IPS-18a (cell line): Measurements from ENCODE around the gene HJURP.

ENCODE experiments used
- H3K27ac ChIP-seq: one replicate; pipeline ENCODE4 v1.5.1; 2013; ENCODE audit warnings: low read length
- H3K27me3 ChIP-seq: one replicate; pipeline ENCODE4 v1.6.1; 2013; ENCODE audit warnings: mild to moderate bottlenecking, low read length; ENCODE audit not compliant: control insufficient read depth, insufficient read depth
- H3K36me3 ChIP-seq: one replicate; pipeline ENCODE4 v1.6.1; 2013; ENCODE audit warnings: low read depth, low read length; ENCODE audit not compliant: control insufficient read depth
- H3K4me1 ChIP-seq: one replicate; pipeline ENCODE4 v1.6.1; 2013; ENCODE audit warnings: low read depth, low read length; ENCODE audit not compliant: control insufficient read depth
- H3K4me3 ChIP-seq: one replicate; pipeline ENCODE4 v1.5.1; 2013; ENCODE audit warnings: low read length
- H3K9ac ChIP-seq: one replicate; pipeline ENCODE4 v1.6.1; 2013; ENCODE audit warnings: mild to moderate bottlenecking, low read length, moderate library complexity
- H3K9me3 ChIP-seq: one replicate; pipeline ENCODE4 v1.6.1; 2013; ENCODE audit warnings: low read depth, low read length; ENCODE audit not compliant: control insufficient read depth

Gene HJURP

DNA sequence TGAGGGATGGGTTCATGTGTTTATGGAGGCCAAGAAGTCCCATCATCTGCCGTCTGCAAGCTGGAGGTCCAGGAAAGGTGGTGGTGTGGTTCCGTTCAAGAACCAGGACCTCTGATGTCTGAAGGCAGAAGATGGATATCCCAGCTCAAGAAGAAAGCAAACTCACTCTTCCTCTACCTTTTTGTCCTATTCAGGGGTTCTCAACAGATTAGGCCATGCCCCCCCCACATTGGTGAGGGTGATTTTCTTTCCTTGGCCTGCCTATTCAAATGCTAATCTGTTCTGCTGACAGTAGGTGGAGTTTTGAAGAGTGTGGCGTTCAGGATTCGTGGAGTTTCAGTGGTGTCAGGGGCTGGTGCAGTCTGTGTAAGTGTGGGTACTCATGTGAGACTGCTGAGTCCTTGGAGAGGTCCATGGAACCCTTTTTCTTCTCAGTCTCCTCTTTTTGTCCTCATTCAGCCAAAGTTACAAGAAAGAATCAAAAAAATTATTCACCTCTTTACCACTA, 8.0 kb upstream of the HJURP start:
- Histone ChIP-seq H3K4me1 (no peaks in the 10 kb centered on the region), H3K4me3 (no peak overlapping the region), H3K9me3 (no peaks in the 10 kb centered on the region), H3K27ac (no peak overlapping the region), H3K27me3 (no peaks in the 10 kb centered on the region), H3K9ac (no peak overlapping the region), H3K36me3 (peaks cover 4% of the 10 kb centered on the region)

- no peak overlapping the region for H3K4me3 ChIP-seq
- H3K9me3 ChIP-seq, result no peaks in the 10 kb centered on the region
- no peaks in the 10 kb centered on the region for H3K36me3 ChIP-seq
- peaks cover 5% of the 10 kb centered on the region for H3K4me1 ChIP-seq
- no peak overlapping the region for H3K27ac ChIP-seq
- no peaks in the 10 kb centered on the region for H3K27me3 ChIP-seq
- no peak overlapping the region for H3K9ac ChIP-seq
These were observed 4.0 kb upstream of the HJURP start for GRCh38 chr2:233858331-233858730.

DNA sequence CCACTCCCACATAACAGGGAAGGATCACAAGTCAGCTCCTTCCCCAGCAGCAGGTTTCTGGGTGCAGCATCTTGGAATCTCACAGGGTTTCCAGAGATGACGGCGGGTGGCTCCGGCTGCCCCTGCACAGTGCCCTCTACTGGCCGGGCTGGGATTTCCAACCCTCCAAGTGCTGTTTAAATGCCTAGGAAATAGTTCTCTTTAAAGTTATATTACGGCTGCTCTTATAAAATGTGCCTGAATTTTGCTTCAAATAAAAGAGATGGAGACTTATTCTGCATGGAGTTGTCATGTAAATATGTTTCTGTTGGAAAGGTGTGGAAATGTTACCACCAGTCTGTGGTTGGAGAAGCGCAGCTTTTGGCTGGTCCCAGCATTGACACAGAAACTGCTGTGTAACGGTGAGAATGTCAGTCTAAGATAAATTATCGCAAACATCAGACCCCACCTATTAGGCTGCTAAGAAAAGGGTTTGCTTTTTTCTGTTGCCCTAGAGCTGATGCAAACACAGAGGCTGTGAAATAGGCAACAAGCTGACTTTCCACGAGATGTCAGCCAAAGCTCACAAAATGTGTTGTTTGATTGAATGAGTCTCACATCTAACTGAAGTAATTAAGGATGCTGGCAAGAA, 3.3 kb upstream of the HJURP start:
- H3K9ac ChIP-seq, result no peak overlapping the region
- no peaks in the 10 kb centered on the region for H3K9me3 ChIP-seq
- H3K27ac ChIP-seq, result no peak overlapping the region
- no peaks in the 10 kb centered on the region for H3K27me3 ChIP-seq
- H3K36me3 ChIP-seq, result peaks cover under 1% of the 10 kb centered on the region
- H3K4me3 ChIP-seq, result no peak overlapping the region
- H3K4me1 ChIP-seq, result peaks cover 6% of the 10 kb centered on the region

DNA sequence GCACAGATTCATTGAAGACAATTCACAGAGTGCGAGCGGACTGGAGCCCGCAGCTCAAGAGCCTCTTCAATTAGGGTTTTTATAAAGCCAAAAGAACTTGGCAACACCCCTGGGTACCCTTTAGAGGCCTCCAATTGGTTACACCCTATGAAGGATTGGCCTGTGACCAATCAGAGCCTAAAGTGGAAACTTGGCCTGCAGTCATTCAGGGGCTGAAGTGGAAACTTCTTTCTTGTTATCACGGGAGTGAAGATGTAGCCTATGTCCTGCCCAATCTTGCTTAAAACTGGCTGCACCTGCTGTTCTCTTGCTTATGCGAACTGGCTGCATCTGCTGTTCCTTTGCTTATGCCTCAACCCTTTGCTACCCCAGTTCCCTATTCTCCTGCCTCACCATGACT, 1.8 kb upstream of the HJURP start:
- no peaks in the 10 kb centered on the region for H3K9me3 ChIP-seq
- peaks cover 12% of the 10 kb centered on the region for H3K4me1 ChIP-seq
- no peak overlapping the region for H3K27ac ChIP-seq
- no peak overlapping the region for H3K4me3 ChIP-seq
- H3K27me3 ChIP-seq, result no peaks in the 10 kb centered on the region
- H3K36me3 ChIP-seq, result peaks cover 13% of the 10 kb centered on the region
- no peak overlapping the region for H3K9ac ChIP-seq

GRCh38 chr2:233855345-233855744, 1.0 kb upstream of the HJURP start:
- no peaks in the 10 kb centered on the region for H3K27me3 ChIP-seq
- peak overlapping the region; percentile 83 for H3K4me3 ChIP-seq
- peaks cover 12% of the 10 kb centered on the region for H3K4me1 ChIP-seq
- H3K9ac ChIP-seq, result no peak overlapping the region
- H3K27ac ChIP-seq, result no peak overlapping the region
- H3K36me3 ChIP-seq, result peaks cover 22% of the 10 kb centered on the region
- no peaks in the 10 kb centered on the region for H3K9me3 ChIP-seq

GRCh38 chr2:233853883-233854240, 473 bp downstream of the HJURP start:
- Histone ChIP-seq H3K9ac (peak overlapping the region; percentile 89), H3K9me3 (no peaks in the 10 kb centered on the region), H3K36me3 (peaks cover 37% of the 10 kb centered on the region), H3K27me3 (no peaks in the 10 kb centered on the region), H3K4me3 (peak overlapping the region; percentile 83), H3K27ac (peak overlapping the region; percentile 62), H3K4me1 (peaks cover 12% of the 10 kb centered on the region)

GRCh38 chr2:233853353-233853752, 982 bp downstream of the HJURP start:
- no peaks in the 10 kb centered on the region for H3K27me3 ChIP-seq
- H3K9me3 ChIP-seq, result no peaks in the 10 kb centered on the region
- no peak overlapping the region for H3K27ac ChIP-seq
- peaks cover 12% of the 10 kb centered on the region for H3K4me1 ChIP-seq
- peak overlapping the region; percentile 89 for H3K9ac ChIP-seq
- H3K4me3 ChIP-seq, result peak overlapping the region; percentile 83
- H3K36me3 ChIP-seq, result peaks cover 42% of the 10 kb centered on the region

GRCh38 chr2:233852056-233852455, 2.3 kb downstream of the HJURP start:
- Histone ChIP-seq H3K27me3 (no peaks in the 10 kb centered on the region), H3K27ac (no peak overlapping the region), H3K4me1 (peaks cover 12% of the 10 kb centered on the region), H3K4me3 (peak overlapping the region; percentile 83), H3K9ac (no peak overlapping the region), H3K36me3 (peaks cover 55% of the 10 kb centered on the region), H3K9me3 (no peaks in the 10 kb centered on the region)

GRCh38 chr2:233851169-233851568, 3.2 kb downstream of the HJURP start:
- H3K4me3 ChIP-seq, result no peak overlapping the region
- no peak overlapping the region for H3K27ac ChIP-seq
- no peaks in the 10 kb centered on the region for H3K9me3 ChIP-seq
- no peak overlapping the region for H3K9ac ChIP-seq
- peaks cover 64% of the 10 kb centered on the region for H3K36me3 ChIP-seq
- H3K4me1 ChIP-seq, result peaks cover 12% of the 10 kb centered on the region
- H3K27me3 ChIP-seq, result no peaks in the 10 kb centered on the region

DNA sequence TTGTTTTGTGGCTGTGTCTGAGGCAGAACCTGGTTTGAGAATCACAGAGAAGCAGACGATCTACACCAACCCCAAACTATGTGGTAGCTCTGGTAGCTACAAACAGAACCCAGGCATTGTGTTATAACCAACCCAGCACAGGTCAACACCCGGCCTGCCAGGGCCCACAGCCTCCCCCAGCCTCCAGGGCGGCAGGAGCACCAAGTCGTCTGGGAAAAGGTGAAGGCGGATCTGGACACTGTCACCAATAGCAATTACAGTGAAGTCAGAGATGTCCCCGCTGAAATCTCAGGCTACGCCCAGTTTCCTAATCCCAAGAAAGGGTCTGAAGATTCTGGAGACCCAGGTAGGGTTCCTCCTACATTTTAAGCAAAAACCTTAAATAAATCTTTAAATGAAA, 3.6 kb downstream of the HJURP start:
- no peak overlapping the region for H3K4me3 ChIP-seq
- H3K27ac ChIP-seq, result no peak overlapping the region
- no peak overlapping the region for H3K9ac ChIP-seq
- H3K9me3 ChIP-seq, result no peaks in the 10 kb centered on the region
- peaks cover 12% of the 10 kb centered on the region for H3K4me1 ChIP-seq
- H3K36me3 ChIP-seq, result peaks cover 68% of the 10 kb centered on the region
- H3K27me3 ChIP-seq, result no peaks in the 10 kb centered on the region

- peaks cover 76% of the 10 kb centered on the region for H3K36me3 ChIP-seq
- H3K4me3 ChIP-seq, result no peak overlapping the region
- H3K4me1 ChIP-seq, result peaks cover 7% of the 10 kb centered on the region
- no peaks in the 10 kb centered on the region for H3K9me3 ChIP-seq
- no peak overlapping the region for H3K9ac ChIP-seq
- no peak overlapping the region for H3K27ac ChIP-seq
- no peaks in the 10 kb centered on the region for H3K27me3 ChIP-seq
These were observed 4.6 kb downstream of the HJURP start for GRCh38 chr2:233849607-233850271.

DNA sequence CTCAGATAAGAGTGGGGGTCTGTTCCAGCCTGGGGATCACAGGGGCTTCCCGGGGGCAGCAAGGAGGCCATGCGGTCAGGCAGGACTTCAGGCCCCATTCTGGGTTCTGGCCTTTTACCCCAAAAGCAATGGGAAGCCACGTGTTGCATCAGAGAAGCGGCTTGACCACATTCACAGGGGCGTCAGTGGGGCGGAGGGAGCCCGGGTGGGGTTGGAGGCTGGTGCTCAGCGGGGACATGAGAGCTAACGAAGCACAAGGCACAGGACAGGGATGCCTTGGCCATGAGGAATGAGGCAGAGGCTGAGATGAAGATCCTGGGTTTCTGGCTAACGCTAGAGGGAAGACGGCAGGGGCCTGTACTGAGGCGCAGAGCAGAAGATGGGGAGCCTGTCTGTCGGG, 6.1 kb downstream of the HJURP start:
- no peaks in the 10 kb centered on the region for H3K27me3 ChIP-seq
- H3K9me3 ChIP-seq, result no peaks in the 10 kb centered on the region
- peaks cover 7% of the 10 kb centered on the region for H3K4me1 ChIP-seq
- H3K9ac ChIP-seq, result no peak overlapping the region
- H3K27ac ChIP-seq, result no peak overlapping the region
- H3K4me3 ChIP-seq, result no peak overlapping the region
- peaks cover 91% of the 10 kb centered on the region for H3K36me3 ChIP-seq
